NCI-H1417 (cell line): ENCODE measurements around the gene ESAM.
A peak's percentile ranks its signal among the peaks of the same experiment; 100 is the strongest.

Experiments
- DNase-seq, 3 experiments: peaks; one replicate each; lab custom pipeline; 2025; lab: John Stamatoyannopoulos, UW

Gene ESAM

GRCh38 chr11:124762105-124762623, at the start of gene ESAM:
Gene ESAM, minus strand, starts transcription at chr11:124762290. Its CDS starts 136 bp downstream, at chr11:124762154.
- DNase-seq: peak in 2 of 3 experiments; percentile 65 to 68

DNA sequence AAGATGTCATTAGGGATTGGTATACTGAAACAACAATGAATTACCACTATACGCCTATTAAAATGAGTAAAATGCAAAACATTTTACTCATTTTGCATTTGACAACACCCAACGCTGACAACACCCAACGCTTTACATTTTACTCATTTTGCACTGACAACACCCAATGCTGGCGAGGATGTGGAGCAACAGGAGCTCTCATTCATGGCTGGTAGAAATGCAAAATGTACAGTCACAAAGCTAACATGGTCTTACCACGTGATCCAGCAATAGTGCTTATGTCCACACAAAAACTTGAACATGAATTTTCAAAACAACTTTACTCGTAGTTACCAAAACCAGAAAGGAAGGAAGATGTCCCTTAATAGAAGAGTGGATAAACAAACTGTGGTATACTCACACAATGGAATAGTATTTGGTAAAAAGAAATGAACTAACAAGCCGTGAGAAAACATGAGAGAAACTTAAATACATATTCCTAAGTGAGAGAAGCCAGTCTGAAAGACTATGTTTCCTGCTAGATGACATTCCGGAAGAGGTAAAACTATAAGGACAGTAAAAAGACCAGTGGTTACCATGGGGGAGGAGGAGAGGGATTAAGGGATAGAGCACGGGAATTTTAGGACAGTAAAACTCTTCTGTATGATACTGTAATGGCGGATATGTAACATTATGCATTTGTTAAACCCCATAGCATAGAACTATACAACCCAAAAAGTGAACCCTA, 49.5 kb upstream of the ESAM start:
- no peak for DNase-seq

GRCh38 chr11:124807660-124808270, 45.7 kb upstream of the ESAM start:
- DNase-seq: peak in 1 of 3 experiments; percentile 2

DNA sequence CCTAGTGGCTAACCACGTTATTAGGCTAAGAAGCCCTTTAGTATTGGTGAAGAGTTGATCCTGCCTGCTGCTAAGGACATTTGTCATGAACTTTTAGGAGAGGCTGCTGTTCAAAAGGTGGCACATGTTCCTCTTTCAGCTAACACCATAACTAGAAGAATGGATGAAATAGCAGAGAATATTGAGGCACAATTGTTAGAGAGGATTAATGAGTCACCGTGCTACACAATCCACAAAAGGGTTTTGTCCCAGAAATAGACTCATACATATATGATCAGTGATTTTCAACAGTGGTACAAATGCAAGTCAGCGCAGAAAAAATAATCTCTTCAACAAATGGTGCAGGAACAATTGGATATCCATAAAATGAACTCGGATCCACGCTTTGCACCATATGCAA, 45.1 kb upstream of the ESAM start:
- DNase-seq: no peak

- DNase-seq: no peak
These were observed 42.8 kb upstream of the ESAM start for GRCh38 chr11:124804884-124805283.

GRCh38 chr11:124801636-124802312, 39.7 kb upstream of the ESAM start:
- no peak for DNase-seq

GRCh38 chr11:124801014-124801413, 38.9 kb upstream of the ESAM start:
- DNase-seq: no peak

DNA sequence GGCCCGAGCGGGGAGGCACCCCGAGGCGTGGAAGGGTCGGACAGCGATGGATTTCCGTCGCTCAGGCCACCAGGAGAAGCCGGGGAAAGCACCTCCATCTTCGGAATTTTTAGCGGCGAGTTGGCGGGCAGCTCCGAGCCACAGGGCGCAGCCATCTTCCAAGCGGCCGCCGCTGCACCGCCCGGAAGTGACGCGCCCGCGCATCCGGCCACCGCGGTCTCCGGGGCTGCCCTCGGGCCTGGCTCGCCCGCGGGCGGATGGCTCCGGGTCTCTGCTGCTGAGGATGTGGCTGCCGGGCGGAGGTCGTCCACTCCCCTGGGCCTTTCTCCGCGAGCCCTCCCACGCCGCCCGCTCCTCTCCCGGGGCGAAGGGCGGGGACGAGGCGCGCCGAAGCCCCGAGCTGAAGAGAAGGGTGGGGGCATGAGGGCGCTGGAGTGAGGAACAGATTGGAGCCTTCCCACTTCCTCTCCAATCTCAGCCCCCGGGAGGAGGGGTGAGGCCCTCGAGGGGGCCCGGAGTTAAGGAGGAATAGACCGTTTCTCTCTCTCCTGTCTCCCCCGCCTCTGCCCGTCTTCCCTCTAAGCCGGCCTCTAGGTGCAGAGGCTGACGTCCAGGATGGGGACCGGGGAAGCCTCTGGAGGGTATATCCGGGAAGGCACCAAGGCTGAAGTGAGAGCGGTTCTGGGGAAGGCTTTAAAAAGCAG, 38.3 kb upstream of the ESAM start, which contains the start of gene MSANTD2:
TSS of gene MSANTD2 (minus strand) at position 181 of the 704 bp plus-strand sequence. CDS start at position 155, 26 bp downstream.
- peak; percentile 62 to 96 (median 94) for DNase-seq

GRCh38 chr11:124799348-124800225, 37.5 kb upstream of the ESAM start:
- DNase-seq: peak; percentile 14 to 73 (median 73)

DNA sequence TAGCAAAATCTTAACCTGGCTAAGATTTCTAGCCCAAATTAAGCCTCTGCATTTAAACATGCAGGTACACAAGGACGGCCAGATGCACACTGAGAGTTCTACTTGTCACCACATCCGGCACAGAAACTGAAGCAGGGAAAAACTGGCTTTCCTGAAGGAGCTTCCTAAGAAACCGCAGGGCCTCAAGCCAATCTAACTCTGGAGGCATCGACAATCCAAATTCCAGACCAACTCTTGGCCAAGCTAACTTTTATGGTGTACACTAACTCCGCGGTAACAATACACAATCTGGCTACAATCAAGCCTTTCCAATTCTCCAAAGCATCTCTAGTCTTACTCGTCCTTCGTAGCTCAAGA, 36.9 kb upstream of the ESAM start:
- DNase-seq: peak in 2 of 3 experiments; percentile 57 to 65

DNA sequence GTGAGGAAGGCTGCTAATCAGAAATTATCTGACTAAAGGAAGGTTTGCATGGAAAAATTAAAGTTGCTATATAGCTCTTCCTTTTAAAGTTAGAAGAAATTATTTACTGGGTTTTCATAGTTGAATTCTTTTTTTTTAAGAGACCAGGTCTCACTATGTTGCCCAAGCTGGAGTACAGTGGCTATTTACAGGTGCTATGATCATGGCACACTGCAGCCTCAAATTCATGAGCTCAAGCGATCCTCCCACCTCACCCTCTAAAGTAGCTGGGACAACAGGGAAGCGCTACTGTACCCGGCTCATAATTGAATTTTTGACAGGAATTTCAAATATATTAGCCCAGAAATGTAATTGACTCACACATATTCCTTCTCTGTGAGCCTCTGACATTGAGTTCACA, 34.2 kb upstream of the ESAM start:
- DNase-seq: no peak

DNA sequence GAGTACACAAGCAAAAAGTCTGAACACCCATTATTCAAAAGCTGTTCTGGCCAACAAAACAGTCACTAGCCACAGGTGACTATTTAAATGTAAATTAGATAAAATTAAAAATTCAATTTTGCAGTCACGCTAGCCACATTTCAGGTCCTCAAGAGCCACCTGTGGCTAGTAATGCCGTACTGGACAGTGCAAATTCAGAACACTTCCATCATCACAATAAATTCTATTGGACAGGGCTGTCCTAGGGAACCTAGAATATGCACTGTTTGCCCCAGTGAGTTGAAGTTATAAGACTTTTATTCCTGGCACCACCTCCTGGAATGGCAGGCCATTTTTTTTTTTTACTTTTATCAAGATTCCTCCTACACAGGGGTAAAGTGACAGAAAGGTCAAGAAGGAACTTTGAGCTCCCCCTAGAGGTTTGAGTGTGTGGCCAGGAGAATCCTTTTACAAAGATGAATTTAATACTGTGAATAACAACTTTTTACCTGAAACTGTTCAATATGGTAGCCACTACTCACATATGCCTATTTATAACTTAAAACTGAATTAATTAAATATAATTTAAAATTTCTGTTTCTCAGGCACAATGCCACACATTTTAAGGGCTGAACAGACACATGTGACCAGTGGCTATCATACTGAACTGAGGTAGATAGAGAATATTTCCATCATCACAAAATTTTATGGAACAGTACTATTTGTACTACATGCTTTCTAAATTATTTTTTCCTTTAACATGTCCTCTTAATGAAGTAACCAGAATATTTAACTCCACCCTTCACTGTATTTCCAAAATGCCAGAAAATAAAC, 31.6 kb upstream of the ESAM start:
- DNase-seq: peak; percentile 6 to 64 (median 8)

GRCh38 chr11:124791626-124792341, 29.7 kb upstream of the ESAM start:
- DNase-seq: peak in 1 of 3 experiments; percentile 53

DNA sequence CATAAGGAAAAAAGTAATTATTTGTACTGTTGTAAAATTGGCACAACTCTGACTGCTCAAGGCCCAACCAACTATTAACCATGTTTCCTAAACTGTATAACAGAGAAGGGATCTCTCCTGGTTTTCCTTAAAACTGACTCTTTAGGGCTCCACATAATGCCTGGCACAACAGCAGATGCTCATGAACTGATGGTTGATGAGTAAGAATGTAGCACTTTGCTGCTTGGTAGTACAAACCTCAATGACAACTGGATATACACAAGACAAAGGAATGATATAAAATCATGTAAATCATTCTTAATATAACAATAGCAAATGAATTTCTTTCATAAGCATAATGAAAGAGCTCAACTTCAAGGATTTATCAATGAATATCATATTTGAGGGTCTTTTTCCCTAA, 26.4 kb upstream of the ESAM start:
- DNase-seq: no peak

- no peak for DNase-seq
These were observed 22.0 kb upstream of the ESAM start for GRCh38 chr11:124784051-124784450.

GRCh38 chr11:124783002-124783401, 20.9 kb upstream of the ESAM start:
- DNase-seq: no peak

DNA sequence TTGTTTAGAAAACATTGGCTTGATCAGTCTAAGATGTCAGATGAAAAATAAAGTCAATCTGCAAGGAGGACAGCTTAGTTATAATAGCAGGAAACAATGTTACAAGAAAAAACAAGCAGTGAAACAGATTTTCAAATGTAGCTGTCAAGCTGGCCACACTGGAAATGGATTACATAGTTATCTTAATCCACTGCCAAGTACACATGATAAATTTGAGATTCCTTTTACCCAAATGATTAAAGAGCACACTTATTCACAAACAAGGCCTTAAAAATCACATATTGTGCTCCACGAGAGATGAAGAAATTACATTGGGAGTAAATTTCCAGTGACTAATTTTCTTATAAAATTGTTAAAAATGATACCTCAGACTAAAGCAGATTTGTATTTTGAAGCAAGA, 17.5 kb upstream of the ESAM start:
- DNase-seq: no peak

GRCh38 chr11:124778281-124778680, 16.2 kb upstream of the ESAM start:
- DNase-seq: no peak

- DNase-seq: no peak
These were observed 15.0 kb upstream of the ESAM start for GRCh38 chr11:124776865-124777645.
